Neuronal stem cell (in vitro differentiated cells): Measurements from ENCODE around the gene ZNF385B.
A peak's percentile ranks its signal among the peaks of the same experiment; 100 is the strongest.

Experiments used
- DNase-seq: peaks from one replicate; pipeline ENCODE4 v3.0.0-alpha.2; 2013; ENCODE audit warnings: low spot score
- H2AFZ ChIP-seq: one replicate; pipeline ENCODE4 v1.6.1; 2013; ENCODE audit warnings: mild to moderate bottlenecking, low read length, inconsistent platforms
- H2AK5ac ChIP-seq: 2 replicates; pipeline ENCODE4 v1.6.1; 2013; ENCODE audit warnings: low read depth, mild to moderate bottlenecking, inconsistent platforms, low read length, moderate library complexity, mixed read lengths
- H2BK120ac ChIP-seq: 2 replicates; pipeline ENCODE4 v1.6.1; 2013; ENCODE audit warnings: low read depth, mild to moderate bottlenecking, inconsistent platforms, low read length, moderate library complexity, mixed read lengths
- H2BK12ac ChIP-seq: one replicate; pipeline ENCODE4 v1.6.1; 2013; ENCODE audit warnings: low read length, inconsistent platforms
- H2BK15ac ChIP-seq: 2 replicates; pipeline ENCODE4 v1.6.1; 2013; ENCODE audit warnings: mild to moderate bottlenecking, low read length, inconsistent platforms, mixed read lengths
- H2BK5ac ChIP-seq: one replicate; pipeline ENCODE4 v1.6.1; 2013; ENCODE audit warnings: inconsistent platforms, mild to moderate bottlenecking, low read length, moderate library complexity
- H3K14ac ChIP-seq: one replicate; pipeline ENCODE4 v1.6.1; 2013; ENCODE audit warnings: low read length, inconsistent platforms
- H3K18ac ChIP-seq: 2 replicates; pipeline ENCODE4 v1.6.1; 2013; ENCODE audit warnings: low read length, inconsistent platforms
- H3K23ac ChIP-seq: 2 replicates; pipeline ENCODE4 v1.6.1; 2013; ENCODE audit warnings: low read depth, mild to moderate bottlenecking, mixed read lengths, low read length, inconsistent platforms; ENCODE audit not compliant: poor library complexity
- H3K27ac ChIP-seq: replicated peaks from 3 replicates; pipeline ENCODE4 v1.5.1; 2013; ENCODE audit warnings: low read length, inconsistent platforms
- H3K27me3 ChIP-seq, 3 experiments: 2 replicates each; pipeline ENCODE4 v1.6.1; 2013; ENCODE audit warnings: low read length in 3 of 3, mild to moderate bottlenecking in 2 of 3, inconsistent platforms in 1 of 3, low read depth in 1 of 3, mixed read lengths in 1 of 3, moderate library complexity in 1 of 3; ENCODE audit not compliant: control insufficient read depth in 3 of 3, insufficient read depth in 3 of 3
- H3K36me3 ChIP-seq, 2 donors: replicated peaks in 1 of 2; 2 replicates each; pipeline ENCODE4 v1.6.1; 2013; ENCODE audit warnings: low read length in 2 of 2; ENCODE audit not compliant: control insufficient read depth in 2 of 2, insufficient read depth in 2 of 2
- H3K4ac ChIP-seq: 2 replicates; pipeline ENCODE4 v1.6.1; 2013; ENCODE audit warnings: inconsistent platforms, mild to moderate bottlenecking, low read length, moderate library complexity
- H3K4me1 ChIP-seq, 2 donors: 1 replicate in 1 of 2; 2 replicates in 1 of 2; pipeline ENCODE4 v1.6.1; 2013; ENCODE audit warnings: low read length in 2 of 2, low read depth in 1 of 2; ENCODE audit not compliant: control insufficient read depth in 2 of 2, insufficient read depth in 1 of 2
- H3K4me2 ChIP-seq: one replicate; pipeline ENCODE4 v1.6.1; 2013; ENCODE audit warnings: mild to moderate bottlenecking, low read length, inconsistent platforms; ENCODE audit not compliant: insufficient read depth, poor library complexity, severe bottlenecking
- H3K4me3 ChIP-seq, 2 donors: 2 replicates each; pipeline ENCODE4 v1.5.1; 2013; ENCODE audit warnings: low read length in 2 of 2, mild to moderate bottlenecking in 2 of 2, inconsistent platforms in 1 of 2, moderate library complexity in 1 of 2
- H3K79me1 ChIP-seq: one replicate; pipeline ENCODE4 v1.6.1; 2013; ENCODE audit warnings: low read depth, mild to moderate bottlenecking, inconsistent platforms, low read length, moderate library complexity
- H3K9ac ChIP-seq: one replicate; pipeline ENCODE4 v1.6.1; 2013; ENCODE audit warnings: mild to moderate bottlenecking, low read depth, low read length, inconsistent platforms; ENCODE audit not compliant: poor library complexity
- H3K9me3 ChIP-seq, 2 donors: replicated peaks in 1 of 2; 2 replicates each; pipeline versions ENCODE3 to v1.6.1; 2013; ENCODE audit warnings: low read length in 2 of 2, mild to moderate bottlenecking in 2 of 2, inconsistent platforms in 1 of 2, low read depth in 1 of 2, mixed read lengths in 1 of 2, moderate library complexity in 1 of 2; ENCODE audit not compliant: control insufficient read depth in 2 of 2, insufficient read depth in 1 of 2
- H4K8ac ChIP-seq: one replicate; pipeline ENCODE4 v1.6.1; 2013; ENCODE audit warnings: low read depth, mild to moderate bottlenecking, inconsistent platforms, low read length, moderate library complexity
- H4K91ac ChIP-seq: one replicate; pipeline ENCODE4 v1.6.1; 2013; ENCODE audit warnings: low read length, low read depth, mild to moderate bottlenecking, inconsistent platforms; ENCODE audit not compliant: poor library complexity
- WGBS, 2 donors: extraction: QIAGEN DNeasy Blood & Tissue Kit; methylation state at CpG; one replicate each; pipeline ENCODE4 v1.1.7; 2013; ENCODE audit warnings: missing lambda C conversion rate in 2 of 2, mixed read lengths in 1 of 2; ENCODE audit not compliant: insufficient read length in 2 of 2, insufficient replicate concordance in 1 of 2; ENCODE audit errors: extremely low coverage in 2 of 2; 5-methylcytosine and 5-hydroxymethylcytosine counted together

Gene ZNF385B

GRCh38 chr2:179429597-179429996 lies 431.8 kb downstream of the ZNF385B start:
- H3K4ac ChIP-seq, result no peak overlapping the region

GRCh38 chr2:179429060-179429471 lies 432.3 kb downstream of the ZNF385B start:
- Histone ChIP-seq H3K23ac (no peak overlapping the region), H3K79me1 (no peaks in the 10 kb centered on the region), H3K27ac (no peak overlapping the region), H4K91ac (no peak overlapping the region), H2BK15ac (no peak overlapping the region), H3K18ac (no peak overlapping the region), H3K14ac (no peak overlapping the region), H3K27me3 (peaks cover 0 to 5% (median 0%) of the 10 kb centered on the region in 3 experiments), H3K9ac (no peak overlapping the region), H3K4me1 (no peaks in the 10 kb centered on the region), H2AFZ (peak overlapping the region; percentile 62), H3K36me3 (no peaks in the 10 kb centered on the region), H3K4ac (no peak overlapping the region), H2BK12ac (no peak overlapping the region), H2AK5ac (no peak overlapping the region), H2BK120ac (no peak overlapping the region), H3K4me3 (no peak overlapping the region), H3K9me3 (no peaks in the 10 kb centered on the region), H3K4me2 (no peak overlapping the region), H2BK5ac (no peak overlapping the region), H4K8ac (no peak overlapping the region)
- no peak for DNase-seq
- WGBS, 2 donors, result no CpG with 5 or more reads among the region's 11 CpGs

More at GRCh38 chr2:179429597-179429996, 431.8 kb downstream of the ZNF385B start:
- no peak overlapping the region for H3K9ac ChIP-seq
- H2BK12ac ChIP-seq, result no peak overlapping the region
- no peak overlapping the region for H3K14ac ChIP-seq
- peak overlapping the region; percentile 21 for H2AFZ ChIP-seq
- no peak overlapping the region for H4K8ac ChIP-seq
- no peaks in the 10 kb centered on the region for H3K36me3 ChIP-seq
- H2BK15ac ChIP-seq, result no peak overlapping the region
- DNase-seq, result no peak
- H3K18ac ChIP-seq, result no peak overlapping the region
- no peak overlapping the region for H2AK5ac ChIP-seq
- no peak overlapping the region for H3K23ac ChIP-seq
- H3K4me1 ChIP-seq, result no peaks in the 10 kb centered on the region
- no CpG with 5 or more reads among the region's 2 CpGs for WGBS, 2 donors
- H4K91ac ChIP-seq, result no peak overlapping the region
- no peaks in the 10 kb centered on the region for H3K79me1 ChIP-seq
- no peaks in the 10 kb centered on the region for H3K9me3 ChIP-seq
- H2BK120ac ChIP-seq, result no peak overlapping the region
- H3K4me3 ChIP-seq, result no peak overlapping the region
- H3K4me2 ChIP-seq, result no peak overlapping the region
- H2BK5ac ChIP-seq, result no peak overlapping the region
- H3K27ac ChIP-seq, result no peak overlapping the region
- peaks cover 0 to 3% (median 0%) of the 10 kb centered on the region in 3 experiments for H3K27me3 ChIP-seq

- no peak overlapping the region for H4K8ac ChIP-seq
- H2BK15ac ChIP-seq, result no peak overlapping the region
- peaks cover 0 to 5% (median 0%) of the 10 kb centered on the region in 3 experiments for H3K27me3 ChIP-seq
- no peak overlapping the region for H3K18ac ChIP-seq
- H3K4me3 ChIP-seq, result no peak overlapping the region
- no peak overlapping the region for H3K4me2 ChIP-seq
- H2AK5ac ChIP-seq, result no peak overlapping the region
- H2BK5ac ChIP-seq, result no peak overlapping the region
- DNase-seq, result no peak
- no peaks in the 10 kb centered on the region for H3K36me3 ChIP-seq
- H3K4me1 ChIP-seq, result no peaks in the 10 kb centered on the region
- H4K91ac ChIP-seq, result no peak overlapping the region
- H2BK120ac ChIP-seq, result no peak overlapping the region
- no peak overlapping the region for H3K14ac ChIP-seq
- H3K27ac ChIP-seq, result no peak overlapping the region
- no peaks in the 10 kb centered on the region for H3K79me1 ChIP-seq
- peak overlapping the region; percentile 62 for H2AFZ ChIP-seq
- H3K23ac ChIP-seq, result no peak overlapping the region
- H3K9ac ChIP-seq, result no peak overlapping the region
- H3K9me3 ChIP-seq, result no peaks in the 10 kb centered on the region
- no CpG with 5 or more reads among the region's 7 CpGs for WGBS, 2 donors
- H3K4ac ChIP-seq, result no peak overlapping the region
- H2BK12ac ChIP-seq, result no peak overlapping the region
Observed at GRCh38 chr2:179428649-179429048, 432.8 kb downstream of the ZNF385B start.

GRCh38 chr2:179427065-179427464 lies 434.3 kb downstream of the ZNF385B start:
- Histone ChIP-seq H2BK5ac (no peak overlapping the region), H3K9ac (no peak overlapping the region), H3K23ac (no peak overlapping the region), H3K27ac (no peak overlapping the region), H2BK120ac (no peak overlapping the region), H3K18ac (peak overlapping the region; percentile 13), H3K4me1 (no peaks in the 10 kb centered on the region), H4K8ac (no peak overlapping the region), H3K4me3 (no peak overlapping the region), H3K14ac (peak overlapping the region; percentile 73), H3K9me3 (no peaks in the 10 kb centered on the region), H2AFZ (no peak overlapping the region), H3K4me2 (no peak overlapping the region), H3K27me3 (peaks cover 0 to 5% (median 0%) of the 10 kb centered on the region in 3 experiments), H4K91ac (no peak overlapping the region), H2AK5ac (peak overlapping the region; percentile 83), H2BK15ac (no peak overlapping the region), H3K36me3 (no peaks in the 10 kb centered on the region), H3K4ac (no peak overlapping the region), H3K79me1 (no peaks in the 10 kb centered on the region), H2BK12ac (no peak overlapping the region)
- WGBS, 2 donors, result no CpG with 5 or more reads among the region's 2 CpGs
- DNase-seq, result no peak
